Esophagus mucosa (tissue), 1 donor: ENCODE measurements around the gene CTNNA3. TPM values are rescaled to one million over a fixed set of nuclear protein-coding genes. Genes with fewer than 3 reads are reported as not detected.
"Not testable (repeated sequence)": the region's sequence is repeated elsewhere in the genome, so short reads cannot be mapped to it uniquely, and the experiment has no call there.

ENCODE experiments used
- ATAC-seq: fragments of 200-7000 bp; cut with Tn5 transposase; one replicate; pipeline ENCODE4 v1.9.1; 2020
- total RNA-seq: library from RNA; stranded (reverse); gene quantifications from one replicate; pipeline ENCODE4 v1.2.4, GENCODE V29; 2023
- donor health status: DM: yes; HTN: yes; CAD: no.

Gene CTNNA3
- total RNA-seq, 1 donor from 2014 or later = not detected

DNA sequence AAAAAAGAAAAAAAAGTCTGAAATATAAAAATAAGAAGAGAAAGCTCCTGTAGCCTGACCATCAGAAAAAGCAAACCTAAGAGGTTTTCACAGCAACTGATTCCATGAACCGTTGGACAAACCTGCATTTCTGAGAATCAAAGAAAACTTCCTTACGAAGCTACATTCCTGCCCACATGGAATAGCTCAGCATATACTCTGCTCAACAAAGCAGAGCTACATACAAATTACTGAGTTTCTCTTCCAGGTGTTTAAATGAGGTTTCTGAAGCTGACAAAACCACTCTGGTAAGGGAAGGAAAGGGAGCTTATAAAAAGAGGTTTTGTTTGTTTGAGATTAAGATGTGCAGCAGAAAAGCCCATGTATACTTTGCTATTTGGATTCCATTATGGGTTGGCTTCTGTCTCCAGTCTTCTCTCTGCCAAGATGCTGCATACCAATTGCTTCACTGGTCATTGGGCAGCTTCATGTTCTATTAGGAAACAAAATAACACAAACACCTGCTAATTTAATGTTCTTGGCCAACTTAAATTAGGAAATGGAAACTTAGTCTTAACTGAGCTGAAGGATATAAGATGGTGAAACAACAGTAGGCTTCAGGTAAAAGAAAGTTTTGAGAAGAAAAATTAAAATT, 456.0 kb downstream of the CTNNA3 start:
- no peak for ATAC-seq

DNA sequence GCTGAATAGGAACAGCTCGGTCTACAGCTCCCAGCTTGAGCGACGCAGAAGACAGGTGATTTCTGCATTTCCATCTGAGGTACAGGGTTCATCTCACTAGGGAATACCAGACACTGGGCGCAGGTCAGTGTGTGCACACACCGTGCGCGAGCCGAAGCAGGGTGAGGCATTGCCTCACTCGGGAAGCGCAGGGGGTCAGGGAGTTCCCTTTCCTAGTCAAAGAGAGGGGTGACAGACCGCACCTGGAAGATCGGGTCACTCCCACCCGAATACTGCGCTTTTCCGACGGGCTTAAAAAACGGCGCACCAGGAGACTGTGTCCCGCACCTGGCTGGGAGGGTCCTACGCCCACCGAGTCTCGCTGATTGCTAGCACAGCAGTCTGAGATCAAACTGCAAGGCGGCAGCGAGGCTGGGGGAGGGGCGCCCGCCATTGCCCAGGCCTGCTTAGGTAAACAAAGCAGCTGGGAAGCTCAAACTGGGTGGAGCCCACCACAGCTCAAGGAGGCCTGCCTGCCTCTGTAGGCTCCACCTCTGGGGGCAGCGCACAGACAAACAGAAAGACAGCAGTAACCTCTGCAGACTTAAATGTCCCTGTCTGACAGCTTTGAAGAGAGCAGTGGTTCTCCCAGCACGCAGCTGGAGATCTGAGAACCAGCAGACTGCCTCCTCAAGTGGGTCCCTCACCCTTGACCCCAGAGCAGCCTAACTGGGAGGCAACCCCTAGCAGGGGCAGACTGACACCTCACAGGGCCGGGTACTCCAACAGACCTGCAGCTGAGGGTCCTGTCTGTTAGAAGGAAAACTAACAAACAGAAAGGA, 465.1 kb downstream of the CTNNA3 start:
- ATAC-seq = not testable (repeated sequence)

DNA sequence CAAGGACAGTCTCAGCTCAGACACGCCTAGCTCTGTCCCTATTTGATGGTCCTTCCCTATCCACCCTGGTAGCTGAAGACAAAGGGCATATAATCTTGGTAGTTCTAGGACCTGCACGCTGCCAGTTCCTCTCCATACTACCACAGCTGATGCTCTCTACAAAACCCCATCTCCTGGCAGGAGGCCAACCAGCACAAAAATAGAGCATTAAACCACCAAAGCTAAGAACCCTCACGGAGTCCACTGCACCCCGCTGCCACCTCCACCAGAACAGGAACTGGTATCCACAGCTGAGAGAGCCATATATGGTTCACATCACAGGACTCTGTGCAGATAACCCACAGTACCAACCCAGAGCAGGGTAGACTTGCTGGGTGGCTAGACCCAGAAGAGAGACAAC, 470.8 kb downstream of the CTNNA3 start:
- no peak for ATAC-seq

DNA sequence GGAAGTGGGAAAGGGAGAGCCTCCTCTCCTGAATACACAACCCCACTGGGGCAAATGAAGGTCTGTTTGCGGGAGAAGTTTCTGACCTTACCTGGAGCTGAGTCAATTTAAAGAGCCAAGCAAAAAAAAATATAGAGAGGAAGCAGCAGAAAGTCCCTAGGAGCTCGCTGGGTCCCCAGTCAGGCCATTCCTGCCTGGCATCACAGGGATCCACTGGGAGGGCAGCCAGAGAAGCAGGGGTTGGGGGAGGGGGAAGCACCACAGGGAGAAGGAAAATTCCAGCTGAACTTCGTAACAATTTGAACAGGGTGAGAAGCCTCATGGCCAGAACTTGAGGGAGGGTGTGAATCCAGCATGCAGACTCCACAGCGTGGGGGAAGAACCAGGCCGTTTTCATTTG, 471.4 kb downstream of the CTNNA3 start:
- no peak for ATAC-seq

DNA sequence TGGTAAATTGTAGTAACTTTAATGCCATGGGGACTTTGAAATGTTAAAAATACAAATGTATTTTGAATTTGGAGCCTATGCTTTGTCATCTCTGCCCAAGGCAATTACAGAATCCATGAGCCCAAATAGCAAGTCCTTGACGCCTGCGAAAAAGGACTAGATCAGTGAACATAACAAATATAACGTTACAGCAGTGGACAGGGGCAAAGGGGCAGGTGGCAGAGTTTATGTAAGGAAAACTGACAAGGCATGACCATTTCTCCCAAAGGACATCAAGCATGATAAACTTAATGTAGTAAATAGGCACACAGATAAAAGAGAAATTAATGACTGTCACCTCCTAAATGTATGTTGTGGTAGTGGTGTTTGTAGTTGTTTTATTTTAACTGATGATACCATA, 473.1 kb downstream of the CTNNA3 start:
- ATAC-seq = no peak

DNA sequence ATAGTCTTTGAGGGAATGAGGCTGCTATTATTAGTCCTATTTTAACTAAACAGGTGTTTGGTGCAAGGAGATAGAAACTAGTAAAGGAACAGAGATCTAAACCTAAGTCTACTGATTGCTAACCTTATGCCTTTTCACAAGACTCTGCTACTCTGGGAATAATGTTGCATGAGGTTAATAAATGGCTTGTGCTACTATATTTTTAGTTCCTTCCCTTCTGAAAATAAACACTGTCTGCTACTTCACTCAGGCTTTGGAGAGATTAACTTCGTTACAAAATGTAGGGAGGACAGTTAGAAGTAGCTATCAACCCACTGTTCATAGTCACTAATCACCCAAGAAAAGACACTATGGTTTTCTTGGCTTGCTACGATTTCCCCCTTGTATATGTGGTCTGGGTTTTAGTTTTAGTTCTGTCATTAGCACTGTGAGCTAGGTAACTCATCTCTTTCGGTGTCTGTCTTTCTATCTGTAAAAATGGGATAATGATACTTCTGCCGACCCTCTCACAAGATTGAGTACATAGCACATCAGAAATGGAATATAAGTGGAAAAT, 474.0 kb downstream of the CTNNA3 start:
- ATAC-seq = no peak

DNA sequence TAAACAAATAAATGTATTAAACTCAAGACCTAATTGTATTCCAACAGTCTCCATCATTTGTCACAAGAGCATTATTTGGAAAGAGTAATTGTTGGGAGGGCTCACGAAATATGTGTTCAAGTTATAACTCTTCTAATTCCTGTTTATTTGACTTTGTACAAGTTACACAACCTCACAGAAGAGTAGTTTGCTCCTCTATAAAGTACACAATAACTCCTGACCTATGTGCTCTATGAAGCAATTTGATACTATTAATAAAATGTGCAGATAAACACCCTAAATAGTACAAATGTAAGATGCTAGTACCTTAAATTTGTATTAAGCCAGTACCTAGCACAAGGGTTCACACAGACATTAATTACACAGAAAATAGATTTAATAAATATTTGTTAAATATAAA, 484.3 kb downstream of the CTNNA3 start:
- ATAC-seq = no peak

DNA sequence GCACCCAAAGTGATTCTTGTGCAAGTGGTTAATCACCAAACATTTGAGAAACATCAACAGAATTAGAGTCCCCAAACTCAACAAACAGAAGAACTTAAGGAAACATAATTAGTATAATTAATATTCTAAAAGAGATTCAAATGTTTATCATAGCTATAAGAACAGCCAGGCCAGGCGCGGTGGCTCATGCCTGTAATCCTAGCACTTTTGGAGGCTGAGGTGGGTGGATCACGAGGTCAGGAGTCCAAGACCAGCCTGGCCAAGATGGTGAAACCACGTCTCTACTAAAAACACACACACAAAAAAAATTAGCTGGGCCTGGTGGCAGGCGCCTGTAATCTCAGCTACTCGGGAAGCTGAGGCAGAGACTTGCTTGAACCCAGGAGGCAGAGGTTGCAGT, 488.1 kb downstream of the CTNNA3 start:
- not testable (repeated sequence) for ATAC-seq

DNA sequence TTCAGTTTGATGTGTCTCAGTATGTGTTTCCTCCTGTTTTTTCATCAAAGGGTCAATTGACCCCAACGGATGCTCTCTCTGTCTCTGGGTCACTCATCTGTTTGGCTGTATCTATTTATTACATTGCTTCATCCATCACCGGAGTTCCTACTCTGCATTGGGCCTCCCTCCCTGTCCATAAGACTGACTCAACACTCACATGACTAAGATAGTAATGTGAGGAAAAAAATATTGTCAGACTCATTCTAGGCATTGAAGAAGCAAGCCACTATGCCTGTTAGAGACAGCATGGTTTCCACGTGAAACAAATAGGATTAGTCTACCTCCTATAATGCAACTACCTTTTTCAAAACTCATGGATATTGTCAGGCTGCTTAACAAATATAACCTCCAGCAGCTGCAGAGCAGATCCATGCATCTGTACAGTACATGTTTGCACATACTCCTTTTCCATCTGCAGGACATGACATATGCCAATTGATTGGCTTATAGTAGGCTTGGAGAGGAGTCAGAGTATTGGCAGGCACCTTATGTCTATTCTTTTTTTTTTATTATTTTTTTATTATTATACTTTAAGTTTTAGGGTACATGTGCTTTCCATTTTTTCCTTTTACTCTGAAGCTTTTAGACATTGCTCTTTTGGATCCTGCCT, 495.0 kb downstream of the CTNNA3 start:
- ATAC-seq = no peak

DNA sequence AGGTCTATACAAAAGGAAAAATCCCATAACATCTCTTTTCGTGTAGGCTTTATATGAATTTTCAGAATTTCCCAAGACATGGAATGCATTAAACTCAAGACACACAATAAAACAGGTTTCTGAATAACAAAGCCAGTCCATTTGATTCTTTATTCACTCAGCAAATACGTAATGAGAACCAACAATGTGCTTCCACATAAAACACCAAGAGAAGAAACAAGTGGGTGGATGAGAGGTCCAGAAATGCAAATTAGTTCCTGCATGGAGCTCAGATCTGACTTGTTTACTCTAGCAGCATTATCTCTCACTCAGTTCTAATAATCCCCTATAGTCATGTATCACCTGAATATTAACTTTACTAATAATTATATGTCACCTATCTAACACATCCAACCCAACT, 520.6 kb downstream of the CTNNA3 start:
- ATAC-seq = no peak

DNA sequence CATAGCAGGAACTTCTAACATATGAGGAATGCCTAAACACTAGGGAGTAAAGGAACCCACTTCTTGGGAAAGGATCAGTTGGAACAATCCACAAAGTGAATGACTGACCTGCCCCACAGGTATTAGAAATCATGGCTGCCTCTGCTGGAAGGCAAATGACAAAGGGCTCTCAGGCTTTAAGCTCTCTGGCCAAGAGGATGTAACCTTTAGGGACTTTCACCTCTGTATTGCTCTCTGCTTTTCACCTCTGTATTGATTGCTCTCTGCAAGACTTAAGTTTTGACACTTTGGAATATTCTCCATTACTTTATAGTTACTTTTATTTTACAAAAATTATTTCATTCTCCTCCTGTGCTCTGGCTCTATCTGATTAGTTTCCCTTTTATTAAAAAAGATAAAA, 522.2 kb downstream of the CTNNA3 start:
- no peak for ATAC-seq

DNA sequence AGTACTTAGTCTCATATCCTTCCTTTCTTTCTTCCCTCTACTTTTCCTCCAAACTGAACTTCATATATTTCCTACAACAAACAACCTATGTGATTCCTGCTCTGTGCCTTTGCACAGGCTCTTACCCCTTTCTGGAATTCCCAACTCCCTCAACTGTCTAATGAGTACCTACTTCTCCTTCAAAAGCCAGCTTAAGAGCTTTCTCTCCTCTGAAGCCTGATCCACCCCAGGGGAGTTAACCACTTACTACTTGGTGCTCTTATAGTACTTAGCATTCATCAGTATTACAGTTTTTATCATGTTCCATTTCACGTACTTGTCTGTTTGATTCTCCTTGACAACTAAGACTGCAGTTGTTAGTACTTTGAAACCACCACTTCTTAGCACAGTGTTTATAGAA, 524.0 kb downstream of the CTNNA3 start:
- ATAC-seq = no peak

DNA sequence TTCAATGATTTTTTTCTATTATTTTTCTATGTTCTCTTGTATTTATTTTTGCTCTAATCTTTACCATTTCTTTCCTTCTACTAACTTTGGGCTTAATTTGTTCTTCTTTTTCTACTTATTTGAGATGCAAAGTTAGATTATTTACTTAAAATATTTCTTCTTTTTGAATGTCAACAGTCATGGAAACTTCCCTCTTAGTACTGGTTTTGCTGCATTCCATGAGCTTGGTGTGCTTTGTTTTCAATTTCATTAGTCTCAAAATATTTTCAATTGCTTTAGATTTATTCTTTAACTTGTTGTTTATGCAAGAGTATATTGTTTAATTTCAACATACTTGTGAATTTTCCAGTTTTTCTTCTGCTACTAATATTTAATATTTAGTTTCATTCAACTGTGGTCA, 539.8 kb downstream of the CTNNA3 start:
- no peak for ATAC-seq

DNA sequence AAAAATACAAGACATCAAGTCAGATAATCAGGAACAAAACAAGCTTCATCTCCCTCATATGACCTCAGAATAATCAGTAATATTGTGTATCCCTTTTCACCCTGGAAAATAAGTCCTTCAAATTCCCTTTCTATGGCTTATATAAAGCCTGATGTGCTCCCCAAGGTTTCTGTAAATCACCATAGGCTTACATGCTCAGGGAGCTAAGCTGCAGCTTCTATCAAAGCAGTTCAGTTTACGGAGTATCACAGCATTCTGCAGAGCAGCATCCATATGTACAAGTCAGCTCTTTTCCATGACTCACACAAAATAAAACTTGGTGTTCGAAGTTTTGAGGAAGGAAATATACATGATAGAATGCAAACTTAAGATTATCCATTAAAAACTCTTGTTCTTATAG, 544.5 kb downstream of the CTNNA3 start:
- no peak for ATAC-seq

DNA sequence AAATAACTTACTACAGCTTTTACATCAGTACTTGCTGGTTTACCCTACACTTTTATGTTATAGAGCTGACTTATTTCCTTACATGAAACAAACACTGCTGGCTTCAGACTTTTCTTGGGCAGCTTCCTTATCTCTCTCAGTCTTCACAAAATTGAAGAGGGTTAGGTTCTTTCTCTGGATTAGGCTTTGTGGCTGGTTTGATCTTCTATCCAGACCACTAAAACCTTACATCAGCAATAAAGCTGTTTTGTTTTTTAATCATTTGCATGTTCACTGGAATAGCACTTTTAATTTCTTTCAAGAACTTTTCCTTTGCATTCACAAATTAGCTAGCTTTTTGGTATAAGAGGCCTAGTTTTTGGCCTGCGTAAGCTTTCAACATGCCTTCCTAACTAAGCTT, 551.5 kb downstream of the CTNNA3 start:
- no peak for ATAC-seq

DNA sequence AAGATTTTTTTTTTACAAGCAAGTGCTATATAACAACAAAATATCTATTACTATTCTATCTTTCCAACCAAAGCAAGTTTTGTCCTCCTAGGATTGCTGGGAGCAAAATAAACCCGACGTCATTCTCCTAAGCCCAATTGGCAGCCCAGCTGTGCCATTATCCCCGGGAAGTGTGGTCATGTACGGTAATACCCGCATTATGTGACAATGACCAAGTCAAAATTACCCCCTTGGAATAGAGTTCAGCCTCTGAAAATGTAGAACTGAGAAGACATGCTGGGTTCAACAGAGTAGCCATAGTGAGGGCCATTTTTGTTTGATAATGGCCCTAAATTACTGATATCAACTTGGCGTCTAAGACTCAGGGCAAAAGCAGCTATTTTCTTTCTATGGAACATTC, 554.7 kb downstream of the CTNNA3 start:
- ATAC-seq = no peak

DNA sequence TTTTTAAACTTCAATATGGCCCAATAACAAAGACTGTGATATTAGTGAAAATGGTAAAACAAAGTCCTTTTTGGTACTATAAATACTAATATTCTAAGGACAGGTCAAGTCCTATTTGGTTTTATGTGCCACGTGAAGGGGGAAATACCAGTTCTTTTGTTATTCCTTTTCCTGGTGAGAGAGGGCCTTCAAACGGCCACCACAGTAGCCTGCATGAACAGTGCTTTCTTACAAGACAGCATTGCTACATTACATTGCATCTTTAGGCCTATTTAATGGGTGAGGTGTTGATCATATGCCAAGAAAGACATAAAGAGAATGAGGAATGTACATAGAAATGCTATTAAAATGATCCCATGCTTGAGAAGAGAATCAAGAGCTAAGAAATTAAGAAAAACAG, 555.4 kb downstream of the CTNNA3 start:
- no peak for ATAC-seq

DNA sequence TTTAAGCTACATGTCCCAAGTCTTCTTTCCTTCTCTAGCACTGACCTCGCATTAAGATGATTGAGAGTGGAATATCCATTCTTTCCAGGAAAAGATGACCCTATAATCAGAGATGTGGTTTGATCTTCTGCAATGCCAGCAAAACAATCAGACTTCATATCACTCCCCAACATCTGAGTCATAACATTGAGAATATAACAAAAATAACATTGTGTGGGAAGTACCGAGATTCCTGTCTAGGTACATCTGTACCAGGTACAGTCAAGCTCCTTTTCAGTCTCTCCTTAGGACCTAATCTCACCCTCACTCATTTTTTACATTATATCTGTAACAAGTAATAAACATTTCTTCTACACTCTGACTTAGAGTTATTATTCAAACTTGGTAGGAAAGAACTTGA, 568.6 kb downstream of the CTNNA3 start:
- no peak for ATAC-seq

DNA sequence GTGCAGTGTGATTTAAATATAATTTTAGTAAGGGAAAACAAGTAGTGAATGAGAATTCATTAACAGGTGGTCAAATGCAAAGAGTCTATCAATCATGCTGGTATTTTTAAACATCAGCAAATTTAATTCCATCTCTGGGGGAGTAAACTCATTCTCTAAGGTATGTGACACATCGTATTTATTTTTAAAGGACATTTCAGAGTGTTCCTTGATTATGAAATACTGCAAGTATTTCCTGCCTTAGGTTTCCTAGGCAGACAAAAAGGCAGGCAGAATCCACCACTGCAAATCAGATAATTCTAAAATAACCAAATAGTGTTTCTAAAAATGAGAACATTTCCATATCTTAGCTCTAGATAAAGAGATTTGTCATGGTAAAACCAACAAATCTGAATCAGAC, 576.3 kb downstream of the CTNNA3 start:
- ATAC-seq = no peak

DNA sequence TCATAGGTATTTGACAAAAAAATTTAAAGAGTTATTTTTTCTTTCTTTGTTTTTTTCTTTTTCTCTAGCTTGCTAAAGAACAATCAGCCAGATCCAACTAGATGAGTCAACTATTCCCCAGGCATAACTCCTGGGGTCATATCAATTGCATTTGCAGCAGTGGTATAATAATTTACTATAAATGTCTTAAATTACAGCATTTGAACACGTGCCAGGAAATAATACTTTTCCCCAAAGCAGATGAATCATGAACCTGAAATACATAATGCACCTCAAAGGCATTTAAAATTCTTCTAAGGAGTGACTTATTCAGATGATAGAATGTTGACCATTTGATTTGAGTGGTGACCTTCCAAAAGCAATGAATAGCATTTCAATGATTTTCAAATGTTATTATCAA, 580.0 kb downstream of the CTNNA3 start:
- no peak for ATAC-seq

DNA sequence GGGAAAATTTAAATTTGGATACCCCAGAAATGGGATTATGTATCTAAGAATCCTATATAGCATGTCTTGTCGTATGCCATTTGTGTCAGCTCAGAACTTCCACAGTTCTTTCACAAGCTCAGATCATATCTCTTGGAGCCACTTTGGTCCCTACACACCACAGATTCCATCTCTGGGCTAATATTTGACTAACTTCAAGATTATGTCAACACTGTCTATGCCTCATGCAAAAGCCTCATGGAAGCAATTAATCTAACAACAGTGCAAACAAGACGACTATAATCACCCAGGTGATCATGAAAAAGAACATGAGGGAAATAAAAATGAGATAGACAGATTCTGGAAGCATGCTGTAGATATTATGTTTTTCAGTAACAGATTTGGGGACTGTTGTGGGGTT, 581.0 kb downstream of the CTNNA3 start:
- no peak for ATAC-seq

DNA sequence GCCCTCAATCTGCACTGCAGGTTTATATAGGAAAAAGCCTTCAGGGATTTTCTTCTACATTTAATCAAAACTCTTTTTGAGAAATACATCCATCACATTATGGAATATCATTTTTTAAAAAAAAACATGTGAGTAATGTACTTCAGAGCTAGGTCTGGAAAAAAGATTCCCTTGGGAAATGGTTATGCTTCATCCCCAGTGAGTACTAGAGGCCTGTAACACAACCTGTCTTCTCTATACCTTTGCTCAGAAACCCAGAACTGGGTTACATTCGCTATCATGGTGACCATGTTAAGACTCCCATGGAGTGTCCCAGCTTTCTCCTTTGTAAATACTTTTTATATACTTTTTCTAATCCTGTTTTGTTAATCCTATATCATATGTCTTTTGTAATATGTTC, 583.2 kb downstream of the CTNNA3 start:
- no peak for ATAC-seq

DNA sequence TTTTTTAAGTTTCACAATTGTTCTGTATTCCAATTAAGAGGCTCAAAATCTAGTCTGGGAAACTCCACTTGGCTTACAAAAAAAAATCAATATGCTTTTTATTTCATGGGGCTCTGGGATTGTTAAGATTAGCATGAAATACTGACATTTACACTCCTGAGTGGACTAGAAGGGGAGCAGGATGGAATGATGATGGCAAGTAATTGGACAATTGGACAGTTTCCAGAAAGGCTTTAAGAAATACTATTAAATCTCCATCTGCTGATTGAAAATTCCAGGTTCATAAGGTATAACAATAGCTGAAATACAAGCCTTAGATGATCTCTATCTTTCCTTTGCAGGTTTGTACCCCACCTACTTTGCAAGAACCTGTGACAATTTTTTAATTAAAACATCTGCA, 585.7 kb downstream of the CTNNA3 start:
- ATAC-seq = no peak

DNA sequence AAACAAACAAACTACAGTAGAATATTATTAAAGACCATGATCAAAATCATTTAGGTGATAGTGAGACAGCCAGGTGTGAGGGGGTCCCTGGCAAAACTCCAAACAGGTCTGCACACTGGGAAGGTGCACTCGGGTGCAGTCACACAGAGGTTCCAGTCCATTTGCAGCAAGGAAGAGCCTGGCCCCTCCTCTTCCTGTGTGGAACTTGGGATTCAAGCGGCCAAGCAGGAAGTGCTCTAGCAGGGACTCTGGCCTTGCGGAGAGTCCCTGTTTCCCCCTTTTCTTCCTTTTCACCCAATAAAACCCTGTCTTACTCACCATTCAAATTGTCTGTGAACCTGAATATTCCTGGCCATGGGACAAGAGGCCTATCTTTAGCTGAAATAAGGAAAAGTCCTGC, 588.3 kb downstream of the CTNNA3 start:
- ATAC-seq = no peak
